A549 treated with DMSO at 1 μM for 4 hours (cell line): Measurements from ENCODE around the gene HJURP. TPM values are rescaled to one million over a fixed set of nuclear protein-coding genes. Genes with fewer than 3 reads are reported as not detected.

Source experiments
- total RNA-seq: library from RNA; stranded (reverse); fragments of 200-300 nt; extraction: Qiagen RNA extraction; gene quantifications from 5 replicates; pipeline ENCODE4 v1.2.3, GENCODE V29; 2022; ENCODE audit warnings: low read depth

The HJURP gene
- 86.1 to 88.2 TPM (median 87.1 TPM) in 5 replicates for total RNA-seq

DNA sequence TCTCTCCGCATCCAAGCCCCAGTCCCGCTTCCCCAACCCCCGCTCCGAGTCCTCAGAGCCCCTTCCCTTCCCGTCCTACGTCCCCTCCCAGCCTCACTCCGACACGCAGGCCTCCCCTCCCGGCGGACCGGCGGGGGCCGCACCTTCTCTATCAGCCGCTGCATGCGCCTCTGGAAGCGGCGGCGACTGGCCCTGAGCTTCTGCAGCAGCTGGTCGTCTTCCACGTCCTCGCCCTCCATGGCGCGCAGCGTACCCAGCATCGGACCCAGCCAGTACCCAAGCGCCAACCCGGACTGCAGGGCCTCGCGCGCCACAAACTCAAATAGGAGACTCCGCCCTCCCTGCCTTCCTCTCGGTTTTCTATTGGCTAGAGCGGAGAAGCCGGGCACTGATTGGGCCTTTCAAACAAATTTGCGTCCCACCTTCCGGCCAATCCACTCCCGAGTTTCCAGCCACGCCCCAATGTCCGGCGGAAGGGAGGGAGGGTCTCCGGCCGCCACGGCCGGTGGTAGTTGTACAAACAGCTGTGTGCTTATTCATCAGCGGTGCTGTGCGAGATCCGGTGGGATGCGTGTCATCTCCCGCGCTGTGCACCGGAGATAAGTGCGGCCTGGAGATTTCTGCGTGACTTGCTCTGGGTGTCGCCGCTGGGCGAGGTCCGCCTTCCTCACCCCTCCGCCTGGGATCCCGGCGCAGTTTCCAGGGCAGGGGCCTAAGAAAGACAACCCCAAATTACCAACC, at the start of gene HJURP:
Gene HJURP, minus strand, starts transcription at position 295 of the 741 bp plus-strand sequence. Its CDS starts 35 bp downstream, at position 260.

GRCh38 chr2:233867993-233868532, 13.7 kb upstream of the HJURP start, which contains the start of gene MSL3B:
TSS of gene MSL3B (minus strand) at chr2:233868386.

Other genes starting within 250 kb of the HJURP start
- gene UGT1A8, start 236.9 kb downstream of the HJURP start, total RNA-seq, result 0.08 to 0.26 TPM in 2 of 5 replicates, not detected in the others
- gene UGT1A10, start 218.1 kb downstream of the HJURP start, total RNA-seq, result 0.05 to 0.26 TPM (median 0.10 TPM) in 3 of 5 replicates, not detected in the others
- gene UGT1A9, start 182.6 kb downstream of the HJURP start, total RNA-seq, result 3.7 to 6.5 TPM (median 4.9 TPM) in 5 replicates
- gene UGT1A7, start 172.6 kb downstream of the HJURP start, total RNA-seq, result 3.6 to 6.6 TPM (median 4.5 TPM) in 5 replicates
- gene UGT1A6, start 161.6 kb downstream of the HJURP start, total RNA-seq, result 1.1 to 1.3 TPM (median 1.3 TPM) in 5 replicates
- gene UGT1A5, start 141.6 kb downstream of the HJURP start, total RNA-seq, result 0.04 TPM in 1 of 5 replicates, not detected in the others
- 0.07 TPM in 1 of 5 replicates, not detected in the others for gene UGT1A4, start 135.8 kb downstream of the HJURP start, total RNA-seq
- gene UGT1A3, start 125.5 kb downstream of the HJURP start, total RNA-seq, result 0.06 to 0.16 TPM (median 0.13 TPM) in 4 of 5 replicates, not detected in the other
- gene UGT1A1, start 94.3 kb downstream of the HJURP start, total RNA-seq, result 0.68 to 0.96 TPM (median 0.88 TPM) in 5 replicates
- 0.14 to 0.32 TPM (median 0.20 TPM) in 5 replicates for gene MROH2A, start 76.2 kb downstream of the HJURP start, total RNA-seq
- 0.08 to 0.37 TPM (median 0.23 TPM) in 4 of 5 replicates, not detected in the other for gene TRPM8, start 62.8 kb upstream of the HJURP start, total RNA-seq
- gene SPP2, start 196.2 kb upstream of the HJURP start, total RNA-seq, result not detected in 5 replicates